Measurements from ENCODE around the gene DNAH1. TPM values are rescaled to one million over a fixed set of nuclear protein-coding genes. Genes with fewer than 3 reads are reported as not detected.

DNAH1 gene
- total and polyA plus RNA-seq, 2 experiments from 2014 or later, result 0.81 to 3.6 TPM

DNA sequence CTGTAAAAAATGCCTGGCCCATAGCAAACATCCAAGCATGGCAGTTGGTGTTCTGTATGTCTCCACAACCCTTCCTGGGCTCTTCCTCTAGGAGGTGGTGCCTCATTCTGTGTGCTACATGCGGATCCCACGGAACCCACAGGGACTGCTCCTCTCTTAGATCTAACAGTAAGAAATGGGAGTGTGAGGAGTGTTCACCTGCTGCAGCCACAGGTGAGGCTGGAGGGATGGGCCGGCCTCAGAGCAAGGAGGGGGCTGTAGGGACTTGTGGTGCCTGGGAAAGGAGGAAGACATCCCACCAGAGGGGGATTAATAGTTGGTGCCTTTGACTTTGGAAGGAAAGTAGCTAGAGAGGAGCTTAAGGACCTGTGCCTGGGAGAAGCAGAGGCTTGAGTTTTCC lies 106.5 kb downstream of the DNAH1 start:
- no peak for DNase-seq (ENCODE audit: low read depth in 1 of 2, low spot score in 1 of 2)
- peaks cover 10% of the 10 kb centered on the region for H3K4me1 ChIP-seq (ENCODE audit: low read depth)
- TF ChIP-seq, protein P1, sequence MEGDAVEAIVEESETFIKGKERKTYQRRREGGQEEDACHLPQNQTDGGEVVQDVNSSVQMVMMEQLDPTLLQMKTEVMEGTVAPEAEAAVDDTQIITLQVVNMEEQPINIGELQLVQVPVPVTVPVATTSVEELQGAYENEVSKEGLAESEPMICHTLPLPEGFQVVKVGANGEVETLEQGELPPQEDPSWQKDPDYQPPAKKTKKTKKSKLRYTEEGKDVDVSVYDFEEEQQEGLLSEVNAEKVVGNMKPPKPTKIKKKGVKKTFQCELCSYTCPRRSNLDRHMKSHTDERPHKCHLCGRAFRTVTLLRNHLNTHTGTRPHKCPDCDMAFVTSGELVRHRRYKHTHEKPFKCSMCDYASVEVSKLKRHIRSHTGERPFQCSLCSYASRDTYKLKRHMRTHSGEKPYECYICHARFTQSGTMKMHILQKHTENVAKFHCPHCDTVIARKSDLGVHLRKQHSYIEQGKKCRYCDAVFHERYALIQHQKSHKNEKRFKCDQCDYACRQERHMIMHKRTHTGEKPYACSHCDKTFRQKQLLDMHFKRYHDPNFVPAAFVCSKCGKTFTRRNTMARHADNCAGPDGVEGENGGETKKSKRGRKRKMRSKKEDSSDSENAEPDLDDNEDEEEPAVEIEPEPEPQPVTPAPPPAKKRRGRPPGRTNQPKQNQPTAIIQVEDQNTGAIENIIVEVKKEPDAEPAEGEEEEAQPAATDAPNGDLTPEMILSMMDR (IDR thresholded peaks at IDR 0.05; ENCODE audit: low read depth, low read length), result no peak
- no peak overlapping the region for H3K4me3 ChIP-seq
- no peaks in the 10 kb centered on the region for H3K9me3 ChIP-seq (ENCODE audit: low read depth)
- H3K27me3 ChIP-seq, result no peaks in the 10 kb centered on the region
- H3K27ac ChIP-seq, result no peak overlapping the region
- no peaks in the 10 kb centered on the region for H3K36me3 ChIP-seq

- Histone ChIP-seq H3K27me3 (no peaks in the 10 kb centered on the region), H3K27ac (no peak overlapping the region), H3K9me3 (ENCODE audit: low read depth) (no peaks in the 10 kb centered on the region), H3K4me1 (ENCODE audit: low read depth) (peaks cover 10% of the 10 kb centered on the region), H3K36me3 (no peaks in the 10 kb centered on the region), H3K4me3 (no peak overlapping the region)
- no peak for DNase-seq (ENCODE audit: low read depth in 1 of 2, low spot score in 1 of 2)
- TF ChIP-seq, protein P1 (IDR thresholded peaks at IDR 0.05; ENCODE audit: low read depth, low read length), result no peak
Measured at GRCh38 chr3:52423173-52423572, 107.1 kb downstream of the DNAH1 start.

DNA sequence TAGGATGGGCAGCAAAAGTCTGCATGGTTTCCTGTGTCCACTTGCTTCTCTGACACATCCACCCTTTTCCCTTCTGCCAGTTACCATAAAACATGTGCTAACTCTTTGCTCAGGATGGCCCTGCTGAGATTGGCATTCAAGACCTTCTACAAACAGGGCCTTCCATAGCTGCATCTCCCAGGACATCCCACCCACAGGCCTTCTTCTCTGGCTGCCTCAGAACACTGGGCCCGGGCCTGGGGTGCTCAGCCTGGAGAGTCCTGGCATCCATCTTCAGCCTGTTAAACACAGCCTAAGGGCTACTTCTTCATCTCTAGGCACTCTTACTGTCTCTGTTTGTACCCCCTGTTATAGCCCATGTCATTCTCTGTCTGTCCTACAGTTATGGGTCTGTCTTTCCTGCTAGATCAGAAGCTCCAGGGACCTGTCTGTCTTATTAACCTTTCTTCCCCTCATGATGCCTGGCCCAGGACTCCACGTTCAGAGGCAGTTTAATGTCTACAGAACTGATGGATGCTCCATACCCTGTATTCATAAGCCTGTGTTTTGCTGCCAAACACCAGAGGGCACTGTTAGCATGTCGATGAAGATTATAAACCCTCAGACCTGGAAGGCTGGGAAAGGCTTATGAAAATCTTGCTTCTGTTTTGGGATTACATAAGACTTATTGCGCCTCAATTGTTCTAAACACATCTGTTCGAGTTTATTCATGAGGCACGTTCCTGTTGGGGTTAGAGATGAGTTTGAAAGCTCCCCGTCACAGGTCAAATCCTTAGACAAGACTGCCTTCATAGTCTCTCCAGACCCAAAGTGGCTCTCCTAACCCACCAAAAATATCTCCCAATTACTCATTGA lies 112.3 kb downstream of the DNAH1 start:
- TF ChIP-seq, protein P1 (IDR thresholded peaks at IDR 0.05; ENCODE audit: low read depth, low read length), result peak; percentile 89

DNA sequence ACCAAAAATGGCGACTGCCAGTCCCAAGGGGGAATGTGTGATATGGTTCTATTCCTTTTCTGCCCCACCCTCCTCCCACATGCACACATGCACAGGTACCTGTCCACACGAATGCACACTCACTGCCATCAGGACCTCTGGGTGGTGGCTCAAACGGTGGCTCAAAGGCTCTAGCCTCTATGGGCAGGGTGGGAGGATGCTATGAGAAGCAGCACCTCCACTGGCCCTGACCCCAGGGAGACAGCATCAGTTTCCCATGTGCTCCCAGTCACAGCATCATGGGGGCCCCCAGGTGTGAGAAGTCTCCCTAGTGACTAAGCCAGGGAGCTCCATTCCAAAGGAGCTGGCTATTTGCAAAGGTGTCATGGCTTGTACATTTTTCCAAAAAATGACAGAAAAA lies 112.9 kb downstream of the DNAH1 start:
- Histone ChIP-seq H3K36me3 (no peaks in the 10 kb centered on the region), H3K27ac (no peak overlapping the region), H3K27me3 (no peaks in the 10 kb centered on the region), H3K9me3 (ENCODE audit: low read depth) (no peaks in the 10 kb centered on the region), H3K4me3 (no peak overlapping the region), H3K4me1 (ENCODE audit: low read depth) (peaks cover 20% of the 10 kb centered on the region)
- TF ChIP-seq, protein P1 (IDR thresholded peaks at IDR 0.05; ENCODE audit: low read depth, low read length), result no peak
- no peak for DNase-seq (ENCODE audit: low read depth in 1 of 2, low spot score in 1 of 2)

More for the DNA sequence above, 112.3 kb downstream of the DNAH1 start:
- Histone ChIP-seq H3K4me1 (ENCODE audit: low read depth) (peaks cover 14% of the 10 kb centered on the region), H3K9me3 (ENCODE audit: low read depth) (no peaks in the 10 kb centered on the region), H3K27ac (no peak overlapping the region), H3K4me3 (no peak overlapping the region), H3K36me3 (no peaks in the 10 kb centered on the region), H3K27me3 (no peaks in the 10 kb centered on the region)
- DNase-seq (ENCODE audit: low read depth in 1 of 2, low spot score in 1 of 2), result peak; percentile 74 to 89

DNA sequence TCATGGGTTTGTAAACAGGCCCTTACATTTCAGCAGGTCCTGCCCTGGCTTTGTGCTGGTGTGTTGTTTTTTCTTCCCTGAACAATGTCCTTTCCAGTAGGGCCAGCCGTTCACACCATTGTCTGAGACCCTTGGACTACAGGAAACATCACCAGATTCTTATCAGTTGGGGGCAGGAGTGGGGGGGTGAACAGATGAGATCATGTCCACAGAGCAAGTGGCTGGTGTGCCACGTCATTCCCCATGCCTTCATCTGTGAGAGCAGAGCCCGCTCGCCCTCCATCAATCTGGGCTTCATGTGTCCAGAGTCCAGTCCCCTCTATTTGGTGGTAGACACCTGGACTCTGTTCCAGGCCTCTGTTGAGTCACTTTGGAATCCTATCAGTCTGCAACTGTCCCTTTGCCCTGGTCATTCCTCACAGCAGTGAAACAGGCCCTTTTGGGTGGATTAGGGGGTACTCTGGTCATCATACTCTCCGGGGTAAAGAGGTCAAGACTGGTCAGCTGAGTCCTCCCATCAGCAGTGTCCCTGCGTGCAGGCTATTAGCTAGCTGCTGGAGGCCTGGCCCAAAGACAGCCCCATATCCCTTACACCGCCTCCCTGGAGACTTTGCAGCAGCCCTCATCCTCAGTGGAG lies 113.8 kb downstream of the DNAH1 start:
- TF ChIP-seq, protein P1 (IDR thresholded peaks at IDR 0.05; ENCODE audit: low read depth, low read length), result no peak
- Histone ChIP-seq H3K4me1 (ENCODE audit: low read depth) (peaks cover 25% of the 10 kb centered on the region), H3K27me3 (no peaks in the 10 kb centered on the region), H3K27ac (no peak overlapping the region), H3K9me3 (ENCODE audit: low read depth) (no peaks in the 10 kb centered on the region), H3K4me3 (no peak overlapping the region), H3K36me3 (no peaks in the 10 kb centered on the region)
- DNase-seq (ENCODE audit: low read depth in 1 of 2, low spot score in 1 of 2), result peak in 1 of 2 donors; percentile 26
